GM18951 (cell line): ENCODE results near the gene TTC12.

Experiments used
- POLR2A ChIP-seq: IDR thresholded peaks from 4 replicates; pipeline ENCODE4 v1.6.1; 2011; ENCODE audit warnings: mild to moderate bottlenecking; ENCODE audit not compliant: insufficient read length, insufficient read depth; ENCODE audit errors: extremely low read depth
- in situ Hi-C: fragments of 300-500 bp; cut with MboI; formaldehyde crosslinking; loops from one replicate; pipeline ENCODE4 v1.12.0; 2022; ENCODE audit warnings: low sequenced_read_pairs, mixed read lengths, inconsistent platforms; ENCODE audit not compliant: unreplicated experiment

Gene TTC12

DNA sequence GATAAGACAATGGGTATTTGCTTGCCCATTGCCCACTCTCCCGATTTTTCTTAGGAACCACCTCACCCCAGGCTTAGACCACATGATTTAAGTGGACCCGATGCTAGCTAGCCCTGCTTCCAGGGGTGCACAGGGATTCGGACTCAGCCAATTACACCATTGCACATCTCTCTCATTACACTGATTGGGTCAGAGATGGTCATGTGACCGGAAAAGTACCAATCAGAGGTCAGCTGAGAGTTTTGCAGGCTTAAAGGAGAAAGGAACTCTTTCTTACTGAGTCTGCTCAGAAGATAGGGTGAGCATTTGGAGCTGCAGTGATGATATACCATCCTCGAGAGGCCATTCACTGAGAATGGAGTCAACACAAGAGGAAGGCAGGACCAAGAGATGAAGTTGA is 61.0 kb downstream of the TTC12 start:
- in situ Hi-C loops = no loop called here
- TF ChIP-seq POLR2A = no peak

DNA sequence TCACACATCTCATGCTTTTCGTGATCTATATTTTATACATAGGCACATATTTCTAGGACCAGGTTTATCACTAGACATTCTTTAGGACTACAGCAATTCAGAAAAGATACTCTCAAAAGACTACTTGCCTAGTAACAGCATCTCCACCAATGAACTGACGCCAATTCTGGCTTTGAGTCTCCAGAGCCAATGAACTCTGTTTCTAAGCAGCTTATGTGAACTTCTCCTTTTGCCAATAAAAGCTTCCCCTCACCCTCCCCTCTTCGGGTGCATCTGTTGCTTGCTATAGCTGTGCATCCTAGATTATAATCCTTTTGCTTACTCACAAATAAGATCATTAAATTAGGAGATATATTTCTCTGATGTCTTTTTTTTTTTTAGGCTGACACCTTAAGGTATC is 61.8 kb downstream of the TTC12 start:
- in situ Hi-C loops = no loop called here

DNA sequence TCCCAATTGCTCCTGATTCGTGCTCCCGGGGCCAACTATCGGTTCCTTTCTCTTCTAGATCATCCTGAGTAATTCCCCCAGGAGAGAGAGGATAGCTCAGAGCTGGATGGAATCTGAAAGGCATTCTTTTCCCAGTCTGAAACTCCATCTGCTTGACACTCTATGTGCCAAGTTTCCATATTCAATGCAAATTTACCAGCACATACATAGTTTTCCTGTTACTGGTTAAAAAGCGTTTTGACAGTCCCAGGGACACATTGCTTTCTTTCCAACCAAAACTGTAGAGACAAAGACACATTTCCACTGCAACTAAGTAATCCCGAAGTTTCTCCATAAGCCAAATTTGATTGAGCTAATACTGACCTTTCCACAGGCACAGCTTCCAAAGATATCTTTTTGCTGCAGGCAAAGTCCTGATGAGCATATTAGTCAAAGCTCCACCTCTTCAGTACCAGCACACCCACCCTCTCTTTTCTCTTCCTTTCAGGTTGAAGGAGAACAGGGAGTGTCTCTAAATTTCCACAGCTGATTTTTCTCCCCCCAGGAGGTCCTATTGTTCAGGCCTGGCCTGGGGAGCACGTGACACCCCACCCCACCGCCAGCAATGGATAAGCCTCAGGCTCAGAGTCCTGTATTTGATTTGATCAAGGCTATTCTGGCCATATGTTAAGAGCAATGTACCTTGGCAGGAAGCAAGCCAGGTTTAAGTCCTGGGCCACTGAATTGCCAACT is 63.5 kb downstream of the TTC12 start:
- no peak for TF ChIP-seq POLR2A
- in situ Hi-C loops = no loop called here

More for the DNA sequence above, 61.8 kb downstream of the TTC12 start:
- no peak for TF ChIP-seq POLR2A

DNA sequence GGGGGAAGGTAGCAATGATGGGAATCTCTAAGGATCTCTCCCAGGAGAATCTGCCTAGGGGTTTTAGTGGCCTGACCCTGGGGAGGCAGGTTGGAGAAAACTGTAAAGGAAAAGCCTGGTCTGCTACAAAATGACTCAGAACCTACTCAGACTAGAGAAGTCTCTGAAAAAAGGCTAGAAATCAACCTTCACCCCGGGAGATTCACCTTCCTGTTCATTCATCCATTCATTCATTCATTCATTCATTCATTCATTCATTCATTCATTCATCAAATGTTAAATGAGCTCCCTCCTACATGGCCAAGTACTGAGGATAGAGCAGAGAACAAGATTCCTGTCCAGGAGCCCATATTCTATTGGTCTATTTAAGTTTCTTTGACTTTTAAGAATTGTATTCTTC is 64.3 kb downstream of the TTC12 start:
- no peak for TF ChIP-seq POLR2A
- in situ Hi-C loops = no loop called here

- in situ Hi-C loops = no loop called here
- no peak for TF ChIP-seq POLR2A
Measured at GRCh38 chr11:113382121-113382520, 67.7 kb downstream of the TTC12 start.

DNA sequence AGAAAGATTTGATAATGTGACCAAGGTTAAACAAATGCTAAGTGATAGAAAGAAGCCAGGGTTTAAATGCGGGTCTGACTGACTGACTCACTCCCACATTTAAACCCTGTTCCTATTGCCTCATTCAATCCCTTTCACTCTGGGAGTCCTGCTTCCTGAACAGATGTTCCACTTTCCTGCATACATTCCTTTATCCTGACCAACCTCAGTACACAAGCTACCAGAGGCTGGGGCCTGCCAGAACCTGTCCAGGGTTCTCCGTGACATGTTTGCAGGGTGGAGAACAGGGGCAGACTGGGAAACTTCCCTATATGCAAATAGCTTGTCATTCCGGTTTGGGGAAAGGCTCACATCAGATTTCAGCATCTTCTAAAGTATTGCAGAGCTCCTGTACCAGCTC is 70.2 kb downstream of the TTC12 start:
- TF ChIP-seq POLR2A = no peak
- in situ Hi-C loops = no loop called here

- in situ Hi-C loops = no loop called here
- TF ChIP-seq POLR2A = no peak
Measured at GRCh38 chr11:113385749-113386148, 71.4 kb downstream of the TTC12 start.

DNA sequence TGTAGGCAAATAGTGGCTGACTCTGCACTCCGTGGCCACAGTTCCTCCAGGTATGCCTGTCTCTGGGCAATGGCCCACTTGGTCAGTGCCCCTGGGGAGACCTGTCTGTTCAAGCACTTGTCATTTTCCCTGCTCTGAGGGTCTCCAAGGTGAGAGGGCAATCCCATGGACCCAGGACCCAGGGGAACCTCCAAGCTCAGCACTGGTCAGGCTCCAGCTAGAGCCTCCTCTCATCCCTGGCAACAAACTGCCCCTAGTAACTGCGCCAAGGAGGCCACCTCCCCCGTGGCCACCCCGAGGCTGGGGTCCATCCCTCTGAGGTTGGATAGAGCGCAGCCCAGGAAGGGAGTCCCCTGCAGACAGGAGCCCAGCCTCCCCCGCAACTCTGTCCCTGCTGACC is 72.5 kb downstream of the TTC12 start:
- in situ Hi-C loops = no loop called here
- TF ChIP-seq POLR2A = no peak

GRCh38 chr11:113387605-113388211 is 73.3 kb downstream of the TTC12 start, which contains the start of gene ANKK1:
Gene ANKK1, plus strand, starts transcription at chr11:113387779. Its CDS starts 106 bp downstream, at chr11:113387885.
- TF ChIP-seq POLR2A = no peak
- in situ Hi-C loops = no loop called here

DNA sequence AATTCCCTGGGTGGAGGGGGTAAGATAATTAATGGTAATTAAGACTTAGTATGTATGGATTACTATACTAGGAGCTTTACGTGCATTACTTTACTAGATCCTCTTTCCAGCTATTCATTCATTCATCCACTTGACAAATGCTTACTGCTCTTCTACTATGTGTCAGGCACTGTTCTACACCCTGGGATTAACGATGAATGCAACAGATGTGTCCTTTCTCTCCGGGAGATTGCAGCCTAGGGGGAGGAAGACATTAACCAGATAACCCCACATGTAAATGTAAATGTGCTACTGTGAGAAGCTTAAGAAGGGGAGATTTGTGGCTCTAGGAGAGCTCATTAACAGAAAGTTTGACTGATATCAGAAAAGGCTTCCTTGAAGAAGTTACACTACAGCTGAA is 74.9 kb downstream of the TTC12 start:
- TF ChIP-seq POLR2A = no peak
- in situ Hi-C loops = no loop called here

DNA sequence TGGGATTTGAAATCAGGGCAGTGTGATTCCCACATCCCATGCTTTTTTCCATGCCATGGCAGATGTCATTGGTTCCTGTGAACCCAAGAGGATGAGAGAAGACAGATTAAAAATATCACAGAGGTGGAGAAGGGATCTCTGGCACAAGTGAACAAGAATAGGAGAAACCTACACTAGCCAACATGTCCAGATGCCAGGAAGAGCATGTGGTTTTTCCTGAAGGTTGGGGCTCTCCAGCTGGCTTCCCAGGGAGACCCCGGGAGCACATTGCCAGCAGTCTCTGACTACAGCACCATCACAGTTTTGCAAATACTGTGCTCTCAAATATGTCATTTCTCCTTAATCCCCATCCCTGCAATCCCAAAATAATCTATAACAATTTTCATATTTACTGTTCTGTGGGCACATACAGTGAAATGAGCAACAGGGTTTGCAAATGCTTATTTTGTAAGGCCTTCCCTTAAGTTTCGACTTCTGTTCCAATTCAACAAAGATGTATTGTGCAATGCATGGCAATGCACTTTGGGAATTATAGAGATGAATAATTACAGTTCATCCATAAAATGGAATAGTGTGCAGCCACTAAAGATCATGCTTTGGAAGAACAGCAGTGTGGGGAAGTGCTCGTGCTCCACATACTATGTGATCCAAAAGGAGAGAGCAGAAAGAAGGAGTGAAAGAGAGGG is 78.0 kb downstream of the TTC12 start:
- in situ Hi-C loops = no loop called here
- TF ChIP-seq POLR2A = no peak

GRCh38 chr11:113393501-113393985 is 79.2 kb downstream of the TTC12 start:
- no peak for TF ChIP-seq POLR2A
- in situ Hi-C loops = no loop called here

GRCh38 chr11:113394919-113395318 is 80.5 kb downstream of the TTC12 start:
- in situ Hi-C loops = no loop called here
- no peak for TF ChIP-seq POLR2A
